SK-N-SH (cell line): ENCODE results near the gene PRG2. TPM values are rescaled to one million over a fixed set of nuclear protein-coding genes. Genes with fewer than 3 reads are reported as not detected.

Experiments used
- CTCF ChIA-PET: fragments of 300-600, 350-600 bp; formaldehyde crosslinking; extraction: SDS; loops from one replicate; lab custom pipeline; 2021; lab: Yijun Ruan, JAX
- POLR2A ChIA-PET: fragments of 350-600 bp; sonication (Branson Sonifier 250); formaldehyde crosslinking; extraction: SDS; loops from one replicate; lab custom pipeline; 2020; ENCODE audit warnings: antibody characterized with exemption, inconsistent platforms; lab: Yijun Ruan, JAX
- DNase-seq: peaks from one replicate; pipeline ENCODE4 v3.0.0; 2012
- H2AFZ ChIP-seq: fragments of 200-600 bp; sonication (generic); 2 replicates; pipeline ENCODE4 v1.8.1; 2016; ENCODE audit warnings: antibody characterized with exemption, mild to moderate bottlenecking, low read depth
- H3F3A ChIP-seq: fragments of 200-600 bp; sonication (generic); replicated peaks from 2 replicates; pipeline ENCODE3; 2016; ENCODE audit warnings: antibody characterized with exemption, mild to moderate bottlenecking; ENCODE audit not compliant: insufficient read depth
- H3K27ac ChIP-seq, 2 experiments: fragments of 200-500 bp in 1 of 2; fragments of 200-600 bp in 1 of 2; sonication (Bioruptor generic) in 1 of 2; sonication (generic), shearing (Covaris generic) in 1 of 2; 2 replicates each; pipeline versions ENCODE4 v1.5.1 to v1.6.1; 2014 to 2016; ENCODE audit warnings: low read depth in 2 of 2, inconsistent platforms in 1 of 2, low read length in 1 of 2, mild to moderate bottlenecking in 1 of 2, mixed read lengths in 1 of 2
- H3K27me3 ChIP-seq: fragments of 200-600 bp; sonication (generic), shearing (Covaris generic); 2 replicates; pipeline ENCODE4 v1.6.1; 2016; ENCODE audit warnings: mixed run types; ENCODE audit not compliant: insufficient read depth
- H3K36me3 ChIP-seq, 2 experiments: fragments of 200-500 bp in 1 of 2; fragments of 200-600 bp in 1 of 2; sonication (Bioruptor generic) in 1 of 2; sonication (generic) in 1 of 2; replicated peaks in 1 of 2; 2 replicates each; pipeline versions ENCODE3 to v1.5.1; 2014 to 2016; ENCODE audit warnings: low read length in 1 of 2, mild to moderate bottlenecking in 1 of 2; ENCODE audit not compliant: insufficient read depth in 2 of 2, control insufficient read depth in 1 of 2
- H3K4me1 ChIP-seq, 2 experiments: fragments of 200-500 bp in 1 of 2; fragments of 200-600 bp in 1 of 2; sonication (Bioruptor generic) in 1 of 2; sonication (generic), shearing (Covaris generic) in 1 of 2; 2 replicates each; pipeline versions ENCODE4 v1.5.1 to v1.6.1; 2014 to 2016; ENCODE audit warnings: low read depth in 1 of 2, low read length in 1 of 2, mixed run types in 1 of 2; ENCODE audit not compliant: insufficient read depth in 2 of 2, control insufficient read depth in 1 of 2
- H3K4me2 ChIP-seq: fragments of 200-600 bp; sonication (generic), shearing (Covaris generic); 2 replicates; pipeline ENCODE4 v1.6.1; 2017; ENCODE audit warnings: mixed run types
- H3K4me3 ChIP-seq, 2 experiments: fragments of 200-500 bp in 1 of 2; fragments of 200-600 bp in 1 of 2; sonication (Bioruptor generic) in 1 of 2; sonication (generic), shearing (Covaris generic) in 1 of 2; 2 replicates each; pipeline versions ENCODE4 v1.5.1 to v1.8.1; 2014 to 2016; ENCODE audit warnings: low read depth in 2 of 2, inconsistent platforms in 1 of 2, low read length in 1 of 2, mild to moderate bottlenecking in 1 of 2, mixed read lengths in 1 of 2, moderate library complexity in 1 of 2
- H3K79me2 ChIP-seq: fragments of 200-600 bp; sonication (generic); 2 replicates; pipeline ENCODE4 v1.8.1; 2017; ENCODE audit warnings: mild to moderate bottlenecking; ENCODE audit not compliant: insufficient read depth
- H3K9ac ChIP-seq: fragments of 200-600 bp; sonication (generic); 2 replicates; pipeline ENCODE4 v1.6.1; 2017; ENCODE audit warnings: mixed run types
- H3K9me2 ChIP-seq: fragments of 200-600 bp; sonication (generic); 2 replicates; pipeline ENCODE4 v1.6.1; 2017; ENCODE audit warnings: mixed run types
- H3K9me3 ChIP-seq: fragments of 200-600 bp; sonication (generic); 2 replicates; pipeline ENCODE4 v1.6.1; 2017; ENCODE audit warnings: mixed run types, mild to moderate bottlenecking, moderate library complexity
- H4K20me1 ChIP-seq: fragments of 200-600 bp; sonication (generic); 2 replicates; pipeline ENCODE4 v1.6.1; 2017; ENCODE audit warnings: mild to moderate bottlenecking, mixed run types; ENCODE audit not compliant: insufficient read depth
- EP300 ChIP-seq, 2 experiments: IDR thresholded peaks; 2 replicates each; pipeline versions ENCODE4 v1.4.0 to v1.6.1; 2012; ENCODE audit warnings: borderline replicate concordance in 1 of 2, low read depth in 1 of 2, low read length in 1 of 2
- EZH2phosphoT487 ChIP-seq: fragments of 200-600 bp; sonication (generic); IDR thresholded peaks from 2 replicates; pipeline ENCODE4 v1.6.1; 2017; ENCODE audit warnings: low read depth, mixed run types, mild to moderate bottlenecking, antibody characterized with exemption, moderate library complexity, borderline replicate concordance
- GABPA ChIP-seq: IDR thresholded peaks from 2 replicates; pipeline ENCODE4 v1.4.0; 2012; ENCODE audit warnings: low read depth, mild to moderate bottlenecking
- JUND ChIP-seq: IDR thresholded peaks from 2 replicates; pipeline ENCODE4 v1.4.0; 2012
- MAX ChIP-seq: IDR thresholded peaks from 2 replicates; pipeline ENCODE4 v1.4.0; 2012; ENCODE audit warnings: low read depth
- MXI1 ChIP-seq: IDR thresholded peaks from 2 replicates; pipeline ENCODE4 v1.6.1; 2012; ENCODE audit warnings: mild to moderate bottlenecking, low read depth, low read length, improper control_type of control experiment
- NFIC ChIP-seq: IDR thresholded peaks from 2 replicates; pipeline ENCODE4 v1.4.0; 2012; ENCODE audit warnings: borderline replicate concordance
- POLR2AphosphoS5 ChIP-seq: IDR thresholded peaks from 2 replicates; pipeline ENCODE4 v1.6.1; 2012; ENCODE audit warnings: low read depth, low read length
- RFX5 ChIP-seq: IDR thresholded peaks from 2 replicates; pipeline ENCODE4 v1.6.1; 2012; ENCODE audit warnings: mild to moderate bottlenecking, improper control_type of control experiment, low read length
- SIN3A ChIP-seq: IDR thresholded peaks from 2 replicates; pipeline ENCODE4 v1.6.1; 2012; ENCODE audit warnings: low read depth, mild to moderate bottlenecking, low read length, moderate library complexity, borderline replicate concordance
- SMC3 ChIP-seq: IDR thresholded peaks from 2 replicates; pipeline ENCODE4 v1.6.1; 2012; ENCODE audit warnings: low read depth, low read length, improper control_type of control experiment
- TAF1 ChIP-seq: IDR thresholded peaks from 2 replicates; pipeline ENCODE4 v1.6.1; 2012; ENCODE audit warnings: low read depth, mild to moderate bottlenecking, low read length, moderate library complexity, borderline replicate concordance
- TCF12 ChIP-seq: IDR thresholded peaks from 2 replicates; pipeline ENCODE4 v1.4.0; 2012
- ZBTB33 ChIP-seq: IDR thresholded peaks from 2 replicates; pipeline ENCODE4 v1.4.0; 2012; ENCODE audit warnings: low read depth, borderline replicate concordance
- WGBS: methylation state at CpG from one replicate; pipeline ENCODE4 v1.1.6; 2017; ENCODE audit warnings: low lambda C conversion rate; 5-methylcytosine and 5-hydroxymethylcytosine counted together
- polyA plus RNA-seq, 3 experiments: library from polyadenylated mRNA; depleted of rRNA; stranded (reverse); fragments of >200 nt; gene quantifications; 2 replicates each; pipeline ENCODE4 v1.2.3, GENCODE V29; 2012
- TF ChIP-seq, protein P1 (sequence below): fragments of 200-600 bp; sonication (generic); IDR thresholded peaks from 2 replicates; pipeline ENCODE4 v1.6.1; 2017; ENCODE audit warnings: antibody characterized with exemption, mild to moderate bottlenecking, moderate library complexity
- TF ChIP-seq, protein P2 (sequence below): IDR thresholded peaks from 2 replicates; pipeline ENCODE4 v1.4.0; 2012; ENCODE audit warnings: low read depth, borderline replicate concordance

Gene PRG2
- polyA plus RNA-seq, 1 of the 3 experiments (the other 2 are of a cell fraction), result not detected

DNA sequence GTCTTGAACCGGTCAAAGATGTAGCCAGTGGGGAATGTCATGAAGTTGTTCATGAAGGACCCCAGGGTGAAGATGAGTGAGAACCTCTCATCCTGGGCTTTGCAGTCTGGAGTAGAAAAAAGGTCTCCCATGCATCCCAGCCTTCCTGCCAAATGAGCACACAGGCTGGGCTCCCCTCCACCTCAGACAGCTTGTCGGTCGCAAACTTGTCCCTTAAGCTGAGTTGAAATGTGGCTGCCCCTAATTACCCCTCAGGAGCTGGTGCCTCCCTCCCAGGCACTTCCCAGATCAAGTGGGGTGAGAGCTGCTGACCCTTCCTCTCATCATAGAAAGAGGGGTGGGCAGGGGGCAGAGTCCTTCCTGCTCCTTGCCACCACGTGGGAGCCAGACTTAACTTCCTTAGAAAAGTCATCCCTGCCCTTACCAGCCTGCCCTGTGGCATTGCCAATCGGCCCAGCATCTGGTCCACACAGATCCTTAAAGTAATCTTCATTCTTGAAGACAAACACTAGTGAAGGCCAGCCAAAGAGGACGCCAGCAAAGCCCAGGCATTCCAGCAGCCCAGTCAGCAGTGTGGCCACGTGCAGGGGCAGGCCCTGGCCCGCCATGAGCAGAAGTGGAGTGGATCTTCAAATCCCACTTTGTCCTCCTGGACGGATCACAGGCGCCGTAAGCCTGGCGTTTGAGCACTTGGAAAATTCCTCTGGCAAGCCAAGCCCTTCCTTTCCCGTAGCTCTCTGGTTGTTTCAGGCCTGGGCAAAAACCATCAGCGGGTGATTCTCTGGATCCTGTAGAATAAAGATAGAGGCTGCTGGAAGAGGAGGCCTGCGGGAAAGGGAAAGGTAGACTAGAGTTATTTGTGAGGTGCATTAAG lies 35.4 kb upstream of the PRG2 start:
- H2AFZ ChIP-seq, result no peak overlapping the region
- no peak overlapping the region for H3K4me2 ChIP-seq
- no peaks in the 10 kb centered on the region for H3K9me3 ChIP-seq
- H3K27ac ChIP-seq, result no peak overlapping the region
- ChIA-PET POLR2A (no interaction called here), CTCF (interaction anchor here (0.6 to 6.3 kb wide), 3 partner anchors 32 to 83 kb away, joined by 3 to 26 read pairs (median 3); no protein-coding TSS in a partner anchor)
- H3K36me3 ChIP-seq, result no peaks in the 10 kb centered on the region
- H3K4me1 ChIP-seq, result peaks cover 23 to 24% of the 10 kb centered on the region in 2 experiments; a peak in 2 of 4 replicates
- WGBS, result 77% methylated on average over 14 of the region's 15 CpGs
- no peaks in the 10 kb centered on the region; the same call in 1 of the 2 replicates for H3K27me3 ChIP-seq
- H4K20me1 ChIP-seq, result no peaks in the 10 kb centered on the region
- no peaks in the 10 kb centered on the region for H3F3A ChIP-seq
- H3K4me3 ChIP-seq, result no peak overlapping the region; a peak in 1 of 4 replicates
- TF ChIP-seq SMC3 (no peak), POLR2AphosphoS5 (no peak), RFX5 (no peak), MXI1 (no peak), MAX (no peak), TCF12 (no peak), ZBTB33 (no peak), NFIC (no peak), EZH2phosphoT487 (no peak), EP300 (IDR thresholded peaks at IDR 0.05; ENCODE audit: borderline replicate concordance in 1 of 2, low read depth in 1 of 2, low read length in 1 of 2) (no peak), SIN3A (no peak), GABPA (no peak), TAF1 (no peak), JUND (no peak)
- TF ChIP-seq, protein P1, sequence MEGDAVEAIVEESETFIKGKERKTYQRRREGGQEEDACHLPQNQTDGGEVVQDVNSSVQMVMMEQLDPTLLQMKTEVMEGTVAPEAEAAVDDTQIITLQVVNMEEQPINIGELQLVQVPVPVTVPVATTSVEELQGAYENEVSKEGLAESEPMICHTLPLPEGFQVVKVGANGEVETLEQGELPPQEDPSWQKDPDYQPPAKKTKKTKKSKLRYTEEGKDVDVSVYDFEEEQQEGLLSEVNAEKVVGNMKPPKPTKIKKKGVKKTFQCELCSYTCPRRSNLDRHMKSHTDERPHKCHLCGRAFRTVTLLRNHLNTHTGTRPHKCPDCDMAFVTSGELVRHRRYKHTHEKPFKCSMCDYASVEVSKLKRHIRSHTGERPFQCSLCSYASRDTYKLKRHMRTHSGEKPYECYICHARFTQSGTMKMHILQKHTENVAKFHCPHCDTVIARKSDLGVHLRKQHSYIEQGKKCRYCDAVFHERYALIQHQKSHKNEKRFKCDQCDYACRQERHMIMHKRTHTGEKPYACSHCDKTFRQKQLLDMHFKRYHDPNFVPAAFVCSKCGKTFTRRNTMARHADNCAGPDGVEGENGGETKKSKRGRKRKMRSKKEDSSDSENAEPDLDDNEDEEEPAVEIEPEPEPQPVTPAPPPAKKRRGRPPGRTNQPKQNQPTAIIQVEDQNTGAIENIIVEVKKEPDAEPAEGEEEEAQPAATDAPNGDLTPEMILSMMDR, result no peak
- TF ChIP-seq, protein P2, sequence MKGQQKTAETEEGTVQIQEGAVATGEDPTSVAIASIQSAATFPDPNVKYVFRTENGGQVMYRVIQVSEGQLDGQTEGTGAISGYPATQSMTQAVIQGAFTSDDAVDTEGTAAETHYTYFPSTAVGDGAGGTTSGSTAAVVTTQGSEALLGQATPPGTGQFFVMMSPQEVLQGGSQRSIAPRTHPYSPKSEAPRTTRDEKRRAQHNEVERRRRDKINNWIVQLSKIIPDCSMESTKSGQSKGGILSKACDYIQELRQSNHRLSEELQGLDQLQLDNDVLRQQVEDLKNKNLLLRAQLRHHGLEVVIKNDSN, result no peak
- no peak overlapping the region for H3K9ac ChIP-seq
- H3K9me2 ChIP-seq, result no peaks in the 10 kb centered on the region
- no peaks in the 10 kb centered on the region for H3K79me2 ChIP-seq
- DNase-seq, result no peak
